ENCODE results near the gene PBX1.

DNA sequence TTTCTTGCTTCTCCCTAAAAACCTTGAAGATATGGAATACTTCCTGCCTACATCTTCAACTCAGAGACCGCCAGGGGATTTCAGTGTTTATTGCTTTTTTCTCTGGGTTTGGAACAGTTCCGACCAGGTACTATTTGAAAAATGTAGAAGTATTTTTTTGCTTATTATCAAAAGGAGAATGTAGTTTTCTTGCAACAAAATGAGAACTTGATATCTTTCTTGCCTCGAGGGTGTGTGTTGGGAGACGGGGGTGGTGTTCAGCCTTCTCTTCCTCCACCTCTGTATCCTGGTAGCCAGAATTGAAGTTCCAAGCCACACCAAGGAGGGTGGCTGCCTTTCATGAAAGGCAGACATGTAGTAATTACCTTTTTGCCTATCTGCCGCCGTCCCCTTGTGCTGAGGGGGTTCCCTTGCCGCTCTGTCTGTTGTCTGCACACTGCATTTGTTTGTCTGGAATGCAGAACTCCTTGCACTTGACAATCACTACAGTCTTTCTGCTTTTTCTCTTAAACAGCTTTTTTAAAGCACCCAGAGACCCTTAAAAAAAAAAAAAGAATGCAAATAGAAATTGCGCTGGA, 212.1 kb downstream of the PBX1 start:
- TF ChIP-seq, protein P1, sequence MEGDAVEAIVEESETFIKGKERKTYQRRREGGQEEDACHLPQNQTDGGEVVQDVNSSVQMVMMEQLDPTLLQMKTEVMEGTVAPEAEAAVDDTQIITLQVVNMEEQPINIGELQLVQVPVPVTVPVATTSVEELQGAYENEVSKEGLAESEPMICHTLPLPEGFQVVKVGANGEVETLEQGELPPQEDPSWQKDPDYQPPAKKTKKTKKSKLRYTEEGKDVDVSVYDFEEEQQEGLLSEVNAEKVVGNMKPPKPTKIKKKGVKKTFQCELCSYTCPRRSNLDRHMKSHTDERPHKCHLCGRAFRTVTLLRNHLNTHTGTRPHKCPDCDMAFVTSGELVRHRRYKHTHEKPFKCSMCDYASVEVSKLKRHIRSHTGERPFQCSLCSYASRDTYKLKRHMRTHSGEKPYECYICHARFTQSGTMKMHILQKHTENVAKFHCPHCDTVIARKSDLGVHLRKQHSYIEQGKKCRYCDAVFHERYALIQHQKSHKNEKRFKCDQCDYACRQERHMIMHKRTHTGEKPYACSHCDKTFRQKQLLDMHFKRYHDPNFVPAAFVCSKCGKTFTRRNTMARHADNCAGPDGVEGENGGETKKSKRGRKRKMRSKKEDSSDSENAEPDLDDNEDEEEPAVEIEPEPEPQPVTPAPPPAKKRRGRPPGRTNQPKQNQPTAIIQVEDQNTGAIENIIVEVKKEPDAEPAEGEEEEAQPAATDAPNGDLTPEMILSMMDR (conservative IDR thresholded peaks at IDR 0.05; ENCODE audit: low read depth, low read length) = no peak
- no peak for TF ChIP-seq EZH2phosphoT487 (IDR thresholded peaks at IDR 0.05; ENCODE audit: borderline replicate concordance, low read length)
